Sigmoid colon (tissue), 4 donors: ENCODE measurements around the gene GAL.

ENCODE experiments used
- POLR2A ChIP-seq, 2 donors: fragments of 450-650 bp; IDR thresholded peaks; one replicate each; pipeline ENCODE4 v1.6.1; 2016; ENCODE audit warnings: antibody characterized with exemption in 2 of 2, mild to moderate bottlenecking in 2 of 2, moderate library complexity in 2 of 2
- POLR2AphosphoS5 ChIP-seq, 4 donors: sonication (generic); formaldehyde crosslinking; IDR thresholded peaks; one replicate each; pipeline ENCODE4 v1.6.1; 2017; ENCODE audit warnings: antibody characterized with exemption in 4 of 4

GRCh38 chr11:68695531-68695930 is 11.2 kb downstream of the GAL start:
- TF ChIP-seq POLR2AphosphoS5 (IDR thresholded peaks at IDR 0.05) (no peak), POLR2A (IDR thresholded peaks at IDR 0.05) (no peak)
